Spleen (tissue), 11 donors: ENCODE data around the gene JAKMIP3. TPM values are rescaled to one million over a fixed set of nuclear protein-coding genes. Genes with fewer than 3 reads are reported as not detected.

Experiments
- DNase-seq: peaks from one replicate; pipeline ENCODE4 v3.0.0-alpha.2; 2020
- H3K27ac ChIP-seq, 8 donors: fragments of 200-600 bp; sonication (generic) in 7 of 8; 1 replicate in 4 of 8; 2 replicates in 4 of 8; pipeline versions ENCODE4 v1.5.0 to v1.8.0; 2016 to 2021; ENCODE audit warnings: inconsistent platforms in 4 of 8, mild to moderate bottlenecking in 4 of 8, moderate library complexity in 1 of 8
- H3K27me3 ChIP-seq, 7 donors: fragments of 200-600 bp; sonication (generic) in 6 of 7; replicated peaks in 1 of 7; 1 replicate in 4 of 7; 2 replicates in 3 of 7; pipeline versions ENCODE4 v1.5.0 to v1.8.0; 2016 to 2021; ENCODE audit warnings: inconsistent platforms in 3 of 7, mild to moderate bottlenecking in 1 of 7
- H3K36me3 ChIP-seq, 6 donors: fragments of 200-600 bp; sonication (generic) in 5 of 6; 1 replicate in 4 of 6; 2 replicates in 2 of 6; pipeline versions ENCODE4 v1.5.0 to v1.8.0; 2016 to 2021; ENCODE audit warnings: inconsistent platforms in 2 of 6
- H3K4me1 ChIP-seq, 6 donors: fragments of 200-600 bp; sonication (generic) in 5 of 6; 1 replicate in 3 of 6; 2 replicates in 3 of 6; pipeline versions ENCODE4 v1.5.0 to v1.8.0; 2016 to 2021; ENCODE audit warnings: inconsistent platforms in 3 of 6
- H3K4me3 ChIP-seq, 8 donors: fragments of 200-600 bp; sonication (generic) in 7 of 8; 1 replicate in 4 of 8; 2 replicates in 4 of 8; pipeline versions ENCODE4 v1.5.0 to v1.8.0; 2016 to 2021; ENCODE audit warnings: inconsistent platforms in 4 of 8, mild to moderate bottlenecking in 4 of 8, moderate library complexity in 2 of 8
- H3K9me3 ChIP-seq, 8 donors: fragments of 200-600 bp; sonication (generic) in 7 of 8; 1 replicate in 4 of 8; 2 replicates in 4 of 8; pipeline versions ENCODE4 v1.5.0 to v1.8.0; 2016 to 2021; ENCODE audit warnings: inconsistent platforms in 4 of 8
- POLR2A ChIP-seq, 3 donors: fragments of 450-650 bp; IDR thresholded peaks; one replicate each; pipeline ENCODE4 v1.5.1; 2017; ENCODE audit warnings: antibody characterized with exemption in 3 of 3, mild to moderate bottlenecking in 1 of 3
- POLR2AphosphoS5 ChIP-seq, 3 donors: sonication (generic); formaldehyde crosslinking; IDR thresholded peaks; one replicate each; pipeline ENCODE4 v1.5.1; 2017; ENCODE audit warnings: antibody characterized with exemption in 3 of 3
- WGBS, 5 donors: extraction: QIAGEN DNeasy Blood & Tissue Kit in 3 of 5; methylation state at CpG; one replicate each; pipeline versions ENCODE4 v1.1.5 to v1.1.7; 2013 to 2018; 5-methylcytosine and 5-hydroxymethylcytosine counted together
- intact Hi-C: fragments of 100-400 bp; cut with DNase I; formaldehyde crosslinking; loops from one replicate; pipeline ENCODE4 v1.15.0; 2023; ENCODE audit warnings: low total_unique reads
- polyA plus RNA-seq, 3 donors: library from polyadenylated mRNA; stranded (reverse); fragments of 200-250 nt; gene quantifications; one replicate each; pipeline ENCODE4 v1.2.1, GENCODE V29; 2013
- total RNA-seq, 7 donors: library from RNA; depleted of rRNA in 3 of 7; stranded (reverse); fragments of >200 nt in 3 of 7; fragmentation: NEBNext Ultra II Directional in 4 of 7; extraction: Animal tissue kit (Norgen Biotek cat#: 25700) in 4 of 7; gene quantifications; one replicate each; pipeline versions ENCODE4 v1.1.0 to v1.2.1, GENCODE V29; 2016 to 2021
- TF ChIP-seq, protein P1 (sequence below), 11 experiments: fragments of 200-600 bp in 7 of 11; fragments of 450-650 bp in 4 of 11; sonication (generic) in 4 of 11; IDR thresholded peaks in 8 of 11; conservative IDR thresholded peaks in 3 of 11; 1 replicate in 7 of 11; 2 replicates in 4 of 11; pipeline versions ENCODE4 v1.4.0 to v1.8.0; 2016 to 2021; ENCODE audit warnings: antibody characterized with exemption in 11 of 11, inconsistent platforms in 4 of 11, mild to moderate bottlenecking in 1 of 11
- donor health status: healthy with polysubstance abuse.
- donor health status: DM: no; HTN: no; CAD: no; lungs with moderate emphysema.
- donor health status: DM: no; HTN: no; CAD: no.
- donor health status: Bipolar disorder and iron deficiency.
- donor health status: healthy.
- donor health status: DM: no; HTN: no; CAD: no.
- donor health status: DM: yes; HTN: yes; CAD: no.

The JAKMIP3 gene
- total and polyA plus RNA-seq, 10 donors = 0.06 to 0.92 (median 0.37) TPM

GRCh38 chr10:132020456-132020855, 45.3 kb upstream of the JAKMIP3 start:
- TF ChIP-seq POLR2AphosphoS5 (IDR thresholded peaks at IDR 0.05) (no peak), POLR2A (IDR thresholded peaks at IDR 0.05) (no peak)
- TF ChIP-seq, protein P1, sequence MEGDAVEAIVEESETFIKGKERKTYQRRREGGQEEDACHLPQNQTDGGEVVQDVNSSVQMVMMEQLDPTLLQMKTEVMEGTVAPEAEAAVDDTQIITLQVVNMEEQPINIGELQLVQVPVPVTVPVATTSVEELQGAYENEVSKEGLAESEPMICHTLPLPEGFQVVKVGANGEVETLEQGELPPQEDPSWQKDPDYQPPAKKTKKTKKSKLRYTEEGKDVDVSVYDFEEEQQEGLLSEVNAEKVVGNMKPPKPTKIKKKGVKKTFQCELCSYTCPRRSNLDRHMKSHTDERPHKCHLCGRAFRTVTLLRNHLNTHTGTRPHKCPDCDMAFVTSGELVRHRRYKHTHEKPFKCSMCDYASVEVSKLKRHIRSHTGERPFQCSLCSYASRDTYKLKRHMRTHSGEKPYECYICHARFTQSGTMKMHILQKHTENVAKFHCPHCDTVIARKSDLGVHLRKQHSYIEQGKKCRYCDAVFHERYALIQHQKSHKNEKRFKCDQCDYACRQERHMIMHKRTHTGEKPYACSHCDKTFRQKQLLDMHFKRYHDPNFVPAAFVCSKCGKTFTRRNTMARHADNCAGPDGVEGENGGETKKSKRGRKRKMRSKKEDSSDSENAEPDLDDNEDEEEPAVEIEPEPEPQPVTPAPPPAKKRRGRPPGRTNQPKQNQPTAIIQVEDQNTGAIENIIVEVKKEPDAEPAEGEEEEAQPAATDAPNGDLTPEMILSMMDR (IDR thresholded peaks at IDR 0.05 in 8 of 11, conservative IDR thresholded peaks at IDR 0.05 in 3 of 11) = no peak
- intact Hi-C loops = no loop called here
- no peaks in the 10 kb centered on the region for H3K9me3 ChIP-seq
- no peaks in the 10 kb centered on the region for H3K36me3 ChIP-seq
- WGBS, 5 donors = 83 to 89% (median 86%) methylated on average over 13 of the region's 13 CpGs
- no peak overlapping the region for H3K4me3 ChIP-seq
- peaks cover 0 to 23% (median 6%) of the 10 kb centered on the region in 7 donors for H3K27me3 ChIP-seq
- H3K4me1 ChIP-seq = peaks cover 0 to 20% (median 12%) of the 10 kb centered on the region in 6 donors
- no peak for DNase-seq
- H3K27ac ChIP-seq = no peak overlapping the region

GRCh38 chr10:132021046-132021445, 44.7 kb upstream of the JAKMIP3 start:
- TF ChIP-seq, protein P1 (IDR thresholded peaks at IDR 0.05 in 8 of 11, conservative IDR thresholded peaks at IDR 0.05 in 3 of 11) = no peak
- TF ChIP-seq POLR2AphosphoS5 (IDR thresholded peaks at IDR 0.05) (no peak), POLR2A (IDR thresholded peaks at IDR 0.05) (no peak)
- Histone ChIP-seq H3K27me3 (peaks cover 0 to 29% (median 6%) of the 10 kb centered on the region in 7 donors), H3K36me3 (no peaks in the 10 kb centered on the region), H3K9me3 (no peaks in the 10 kb centered on the region), H3K4me1 (peaks cover 0 to 20% (median 12%) of the 10 kb centered on the region in 6 donors), H3K4me3 (no peak overlapping the region), H3K27ac (no peak overlapping the region)
- DNase-seq = no peak
- WGBS, 5 donors = 88 to 96% (median 95%) methylated on average over 19 to 24 of the region's 24 CpGs
- intact Hi-C loops = no loop called here

- H3K27me3 ChIP-seq = peaks cover 0 to 32% (median 6%) of the 10 kb centered on the region in 7 donors
- intact Hi-C loops = loop anchor here (2.0 kb wide), 1 partner anchor 135 kb away; no protein-coding TSS in a partner anchor
- H3K36me3 ChIP-seq = no peaks in the 10 kb centered on the region
- H3K4me1 ChIP-seq = peaks cover 0 to 20% (median 12%) of the 10 kb centered on the region in 6 donors
- H3K27ac ChIP-seq = no peak overlapping the region
- no peak for DNase-seq
- no peak for TF ChIP-seq POLR2AphosphoS5 (IDR thresholded peaks at IDR 0.05)
- TF ChIP-seq, protein P1 (IDR thresholded peaks at IDR 0.05 in 8 of 11, conservative IDR thresholded peaks at IDR 0.05 in 3 of 11) = no peak
- no peak for TF ChIP-seq POLR2A (IDR thresholded peaks at IDR 0.05)
- no peaks in the 10 kb centered on the region for H3K9me3 ChIP-seq
- no peak overlapping the region for H3K4me3 ChIP-seq
- WGBS, 5 donors = 80 to 85% (median 83%) methylated on average over 11 to 16 of the region's 16 CpGs
Measured at GRCh38 chr10:132021504-132022143, 44.1 kb upstream of the JAKMIP3 start.

DNA sequence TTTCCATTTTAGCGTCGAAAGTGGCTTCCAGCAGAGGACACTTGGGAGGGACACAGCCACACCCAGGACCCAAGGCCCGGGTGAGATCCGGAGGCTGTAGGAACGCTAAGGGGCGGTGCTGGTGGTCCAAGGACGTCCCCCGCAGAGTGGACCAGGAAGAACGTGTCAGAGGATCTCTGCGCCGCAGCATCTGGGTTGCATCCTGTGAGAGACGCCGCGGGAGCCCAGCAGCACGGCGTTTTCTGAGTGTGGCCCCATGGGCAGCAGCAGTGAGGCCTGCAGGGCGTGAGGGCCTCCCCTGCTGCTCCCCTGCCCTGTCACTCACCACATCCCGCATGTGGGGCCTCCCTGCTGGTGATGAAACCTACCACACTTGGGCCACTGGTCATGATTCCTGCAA, 43.5 kb upstream of the JAKMIP3 start:
- TF ChIP-seq, protein P1 (IDR thresholded peaks at IDR 0.05 in 8 of 11, conservative IDR thresholded peaks at IDR 0.05 in 3 of 11) = no peak
- no peak for TF ChIP-seq POLR2A (IDR thresholded peaks at IDR 0.05)
- TF ChIP-seq POLR2AphosphoS5 (IDR thresholded peaks at IDR 0.05) = no peak
- H3K4me3 ChIP-seq = no peak overlapping the region
- intact Hi-C loops = loop anchor here (2.0 kb wide), 1 partner anchor 135 kb away; no protein-coding TSS in a partner anchor
- H3K4me1 ChIP-seq = peaks cover 0 to 20% (median 12%) of the 10 kb centered on the region in 6 donors
- H3K36me3 ChIP-seq = no peaks in the 10 kb centered on the region
- peaks cover 0 to 38% (median 6%) of the 10 kb centered on the region in 7 donors for H3K27me3 ChIP-seq
- no peaks in the 10 kb centered on the region for H3K9me3 ChIP-seq
- WGBS, 5 donors = 72 to 96% (median 77%) methylated on average over 4 to 18 of the region's 18 CpGs
- DNase-seq = no peak
- no peak overlapping the region for H3K27ac ChIP-seq
